ENCODE data around the gene AADAT.
A peak's percentile ranks its signal among the peaks of the same experiment; 100 is the strongest.
"Not testable (repeated sequence)": the region's sequence is repeated elsewhere in the genome, so short reads cannot be mapped to it uniquely, and the experiment has no call there.

Gene AADAT

DNA sequence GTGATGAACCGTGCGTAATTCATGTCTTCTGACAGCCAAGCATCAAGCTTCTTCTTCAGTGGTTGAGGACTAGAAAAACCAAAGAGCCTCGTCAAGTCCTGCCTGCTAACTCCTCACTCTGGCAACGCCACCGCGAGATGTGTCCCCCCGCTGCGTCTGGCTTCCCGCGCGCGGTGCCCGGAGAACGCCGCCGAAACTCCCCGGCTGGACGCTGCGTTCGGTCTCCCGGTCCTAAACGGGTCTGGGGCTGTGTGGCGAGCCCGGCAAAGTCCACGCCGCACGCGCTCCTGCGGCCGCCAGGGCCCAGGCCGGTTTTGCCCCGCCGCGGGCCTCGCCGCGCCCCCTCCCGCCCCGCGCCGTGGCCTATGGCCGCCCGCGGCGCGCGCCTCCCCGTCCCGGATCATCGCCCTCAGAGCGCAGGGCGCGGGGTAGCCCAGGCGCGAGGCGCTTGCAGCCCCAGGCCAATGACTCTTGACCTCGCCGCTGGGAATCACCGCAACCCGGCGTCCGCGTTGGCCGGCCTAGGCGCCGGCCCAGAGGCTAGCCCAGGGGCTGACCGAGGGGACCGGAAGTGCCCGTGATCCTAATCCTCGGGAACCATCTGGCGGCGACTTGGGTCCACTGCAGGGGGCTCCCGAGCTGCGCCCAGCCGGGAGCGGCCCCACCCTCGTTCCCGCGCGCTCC, at the start of gene AADAT:
TSS of gene AADAT (minus strand) at position 289 of the 684 bp plus-strand sequence. CDS start at position 23, 266 bp downstream.
- peak; percentile 9 for DNase-seq (ENCODE audit: low spot score)

DNA sequence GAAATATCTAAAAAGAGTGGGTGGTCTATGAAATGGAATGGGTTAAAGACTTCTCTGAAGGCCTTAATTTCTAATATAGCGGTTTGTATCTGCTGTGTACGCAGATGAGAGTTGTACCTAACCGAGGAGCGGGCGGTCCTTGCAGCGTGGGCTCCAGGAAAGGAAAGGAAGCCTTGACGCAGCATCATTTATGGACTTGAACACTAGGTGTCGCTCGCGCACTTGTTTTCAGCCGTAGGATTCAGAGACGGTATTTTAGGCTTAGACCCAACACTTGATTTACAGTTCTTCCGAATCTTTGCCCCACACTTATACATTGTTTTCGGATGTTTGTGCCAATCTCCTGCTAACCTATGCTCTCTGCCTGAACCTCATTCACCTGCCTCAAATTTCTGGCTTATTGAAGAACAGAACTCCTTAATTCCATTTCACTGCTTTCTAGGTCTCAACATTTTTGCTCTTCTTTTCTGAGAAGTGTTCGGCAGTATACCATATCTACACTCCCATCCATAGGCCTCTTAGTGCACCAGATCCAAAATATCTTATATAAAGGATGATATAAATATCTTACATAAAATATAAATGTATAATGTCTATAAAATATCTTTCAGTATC, 48.9 kb upstream of the AADAT start:
- peak; percentile 73 for DNase-seq (ENCODE audit: low spot score)

DNA sequence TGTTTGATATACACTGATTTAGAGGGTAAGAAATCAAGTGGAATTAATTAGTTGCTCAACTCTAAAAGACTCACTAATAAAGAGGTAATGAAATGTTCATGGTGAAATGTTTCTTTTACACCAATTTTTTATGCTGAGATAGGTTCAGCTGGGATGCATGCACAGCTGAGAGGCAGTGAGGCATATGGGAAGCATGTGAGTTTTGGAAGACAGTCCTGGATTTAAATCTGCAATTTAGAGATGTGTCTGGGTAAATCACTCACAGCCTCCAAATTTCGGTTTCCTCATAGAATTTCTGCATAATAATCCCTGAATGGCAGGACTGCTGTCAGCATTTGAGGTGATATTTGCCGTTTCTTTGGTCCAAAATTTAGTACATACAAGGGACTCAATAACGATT, 48.2 kb upstream of the AADAT start:
- DNase-seq (ENCODE audit: low spot score), result no peak

DNA sequence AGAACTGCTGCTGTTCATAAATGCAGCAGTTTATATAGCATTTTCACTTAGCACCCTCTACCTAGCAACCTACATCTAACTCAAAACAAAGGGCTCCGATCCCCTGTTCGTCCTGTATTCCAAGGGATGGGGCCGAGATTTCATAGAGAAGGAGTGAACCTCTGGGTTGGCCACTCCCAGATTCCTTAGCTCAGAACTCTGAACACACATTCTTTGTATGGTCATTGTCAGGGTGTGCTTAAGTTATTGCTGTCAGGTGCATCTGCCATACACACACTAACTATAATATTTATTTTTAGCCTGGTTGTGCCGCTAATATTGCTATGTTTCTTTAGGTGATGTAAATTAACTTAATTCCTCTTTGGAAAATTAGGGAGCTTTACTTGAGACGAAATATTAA, 47.7 kb upstream of the AADAT start:
- DNase-seq (ENCODE audit: low spot score), result no peak

DNA sequence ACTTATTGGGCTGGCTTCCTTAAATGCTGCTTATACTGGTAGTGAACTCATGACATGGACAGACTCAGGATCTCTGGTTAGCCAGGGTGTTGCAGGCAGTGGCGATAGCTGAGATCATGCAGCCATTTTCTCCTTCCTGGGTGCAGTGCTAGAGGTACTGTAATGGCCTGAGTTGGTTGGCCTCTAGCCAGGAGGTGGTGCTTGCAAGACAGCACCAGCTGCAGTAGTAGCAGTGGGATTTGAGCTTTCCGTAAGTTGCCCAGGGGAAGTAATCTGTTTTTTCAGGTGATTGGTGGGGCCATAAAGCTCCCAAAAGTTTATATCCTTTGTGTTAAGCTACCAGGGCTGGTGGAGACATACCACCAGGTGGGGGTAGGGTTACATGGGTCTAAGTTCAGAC, 45.1 kb upstream of the AADAT start:
- DNase-seq (ENCODE audit: low spot score), result no peak

DNA sequence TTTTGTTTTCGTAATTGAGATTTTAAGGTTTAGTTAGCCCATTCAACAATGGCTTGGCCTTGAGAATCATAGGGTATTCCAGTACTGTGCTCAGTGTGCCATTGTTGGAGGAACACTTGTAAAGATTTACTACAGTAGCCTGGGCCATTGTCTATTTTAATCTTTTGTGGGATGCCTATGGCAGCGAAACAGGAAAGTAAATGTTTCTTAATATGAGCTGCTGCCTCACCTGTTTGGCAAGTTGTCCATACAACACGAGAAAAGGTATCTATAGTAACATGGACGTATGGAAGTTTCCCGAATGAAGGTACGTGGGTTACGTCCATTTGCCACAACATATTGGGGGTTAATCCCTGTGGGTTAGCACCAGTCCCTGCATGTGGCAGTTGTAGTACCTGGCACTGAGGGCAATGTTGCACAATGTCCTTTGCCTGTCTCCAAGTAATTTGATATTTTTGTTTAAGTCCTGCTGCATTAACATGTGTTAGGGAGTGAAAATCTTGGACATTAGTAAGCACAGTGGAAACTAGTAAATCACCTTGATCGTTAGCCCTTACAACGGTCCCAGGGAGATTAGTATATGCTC, 38.6 kb upstream of the AADAT start:
- no peak for DNase-seq (ENCODE audit: low spot score)

DNA sequence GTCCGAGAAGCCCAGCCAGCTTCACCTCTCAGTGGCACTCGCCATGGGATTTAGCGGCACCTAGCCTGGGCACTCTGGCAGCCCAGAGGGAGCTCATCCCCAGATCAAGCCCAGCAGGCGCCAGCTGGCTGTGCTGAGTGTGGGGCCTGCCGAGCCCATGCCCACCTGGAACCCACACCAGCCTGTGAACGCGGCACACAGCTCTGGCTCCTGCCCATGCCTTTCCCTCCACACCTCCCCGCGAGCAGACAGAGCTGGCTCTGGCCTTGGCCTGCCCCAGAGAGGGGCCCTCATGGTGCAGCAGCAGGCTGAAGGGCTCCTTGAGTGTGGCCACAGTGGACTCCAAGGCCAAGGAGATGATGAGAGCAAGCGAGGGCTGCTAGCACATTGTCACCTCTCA, 38.0 kb upstream of the AADAT start:
- DNase-seq (ENCODE audit: low spot score), result no peak

DNA sequence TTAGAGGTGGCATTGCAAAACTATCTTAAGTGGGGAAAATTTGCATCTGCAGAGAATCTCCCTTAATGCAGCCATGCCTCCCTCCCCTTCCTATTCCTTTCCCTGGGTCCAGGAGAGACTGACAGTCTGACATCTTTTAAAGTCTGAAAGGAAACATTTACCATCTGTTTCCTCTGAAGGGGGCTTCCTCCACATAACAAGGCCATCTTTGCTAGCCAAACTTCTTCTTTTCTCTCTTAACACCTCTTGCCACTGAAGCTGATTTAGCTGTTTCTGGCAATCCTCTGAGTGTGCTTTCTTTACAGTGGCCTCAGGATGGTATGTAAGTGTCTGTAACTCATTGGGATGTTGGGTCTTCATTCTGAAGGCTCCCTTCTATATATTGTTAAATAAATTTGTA, 34.6 kb upstream of the AADAT start:
- DNase-seq (ENCODE audit: low spot score), result no peak

DNA sequence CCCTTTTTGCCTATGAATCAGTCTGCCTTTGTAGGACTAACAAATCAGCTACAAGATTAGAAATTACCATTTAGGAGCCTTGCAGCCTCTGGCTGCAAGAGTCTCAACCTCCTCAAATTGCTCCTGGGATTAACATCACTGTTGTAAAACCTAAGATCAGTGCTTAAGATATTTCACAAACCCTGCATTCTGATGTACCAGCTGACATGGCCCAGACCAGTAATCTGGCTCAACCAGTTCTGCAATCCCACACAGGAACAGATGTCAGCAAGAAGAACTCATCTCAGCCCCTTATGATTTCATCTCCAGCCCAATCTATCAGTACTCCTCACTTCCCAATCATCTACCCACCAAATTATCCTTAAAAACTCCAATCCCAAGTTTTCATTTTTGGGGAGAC, 32.5 kb upstream of the AADAT start:
- no peak for DNase-seq (ENCODE audit: low spot score)

DNA sequence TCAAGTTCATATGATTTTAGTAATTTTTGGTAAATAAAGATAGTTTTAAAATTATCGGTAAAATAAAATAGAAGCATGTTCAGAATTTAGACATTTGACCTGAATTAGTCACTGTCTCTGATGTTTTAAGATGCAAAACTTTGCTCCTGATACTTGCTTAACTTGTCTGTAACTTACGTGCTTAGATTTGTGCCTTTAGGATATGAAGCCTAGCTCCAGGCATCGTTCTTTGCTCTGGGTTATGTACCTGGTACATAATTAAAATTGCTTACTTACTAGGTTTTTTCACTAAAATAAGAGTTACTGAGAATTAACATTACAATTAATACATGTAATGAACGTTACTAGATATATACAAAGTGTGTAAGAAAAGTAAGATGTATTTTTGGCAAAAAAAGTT, 24.9 kb upstream of the AADAT start:
- no peak for DNase-seq (ENCODE audit: low spot score)

DNA sequence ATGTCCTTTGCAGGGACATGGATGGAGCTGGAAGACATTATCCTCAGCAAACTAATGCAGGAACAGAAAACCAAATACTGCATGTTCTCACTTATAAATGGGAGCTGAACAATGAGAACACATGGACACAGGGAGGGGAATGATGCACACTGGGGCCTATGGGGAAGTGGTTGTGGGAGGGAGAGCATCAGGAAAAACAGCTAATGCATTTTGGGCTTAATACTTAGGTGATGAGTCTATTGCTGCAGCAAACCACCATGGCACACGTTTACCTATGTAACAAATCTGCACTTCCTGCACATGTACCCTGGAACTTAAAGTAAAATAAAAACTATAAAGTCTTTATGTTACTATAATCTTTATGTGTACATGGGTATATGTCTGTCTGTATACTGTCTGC, 24.4 kb upstream of the AADAT start:
- not testable (repeated sequence) for DNase-seq (ENCODE audit: low spot score)

DNA sequence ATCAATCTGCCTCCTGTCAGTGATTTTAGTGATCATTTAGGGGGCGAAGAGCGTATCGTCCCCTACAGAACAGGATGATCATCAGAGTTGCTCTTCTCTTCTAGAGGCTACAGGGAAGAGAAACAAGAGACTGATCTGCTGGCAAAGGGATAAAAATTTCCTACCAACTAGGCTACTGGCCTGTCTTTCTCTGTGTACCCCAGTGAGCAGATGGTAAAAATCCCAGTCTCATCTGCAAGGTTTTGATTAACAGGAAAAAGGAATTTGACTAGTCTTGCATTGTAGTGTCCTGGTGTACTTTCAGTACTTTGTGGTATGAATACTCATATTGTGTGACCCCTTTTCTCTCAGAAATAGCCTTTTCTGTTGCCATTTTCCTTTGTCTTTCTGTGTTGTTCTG, 21.8 kb upstream of the AADAT start:
- DNase-seq (ENCODE audit: low spot score), result no peak

DNA sequence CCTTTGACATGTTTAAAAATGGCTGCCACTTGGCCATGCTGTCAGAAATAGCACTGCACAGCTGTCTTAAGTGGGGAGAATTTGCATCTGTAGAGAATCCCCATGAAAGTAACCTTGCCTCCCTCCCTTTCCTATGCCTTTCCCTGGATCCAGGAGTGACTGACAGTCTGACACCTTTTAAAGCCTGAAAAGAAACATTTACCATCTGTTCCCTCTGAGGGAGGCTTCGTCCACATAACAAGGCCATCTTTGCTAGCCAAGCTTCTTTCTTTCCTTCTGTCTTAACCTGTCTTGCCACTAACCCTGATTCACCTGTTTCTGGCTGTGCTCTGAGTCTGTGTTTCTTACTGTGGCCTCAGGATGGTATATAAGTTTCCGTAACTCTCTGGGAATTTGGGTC, 21.3 kb upstream of the AADAT start:
- no peak for DNase-seq (ENCODE audit: low spot score)

DNA sequence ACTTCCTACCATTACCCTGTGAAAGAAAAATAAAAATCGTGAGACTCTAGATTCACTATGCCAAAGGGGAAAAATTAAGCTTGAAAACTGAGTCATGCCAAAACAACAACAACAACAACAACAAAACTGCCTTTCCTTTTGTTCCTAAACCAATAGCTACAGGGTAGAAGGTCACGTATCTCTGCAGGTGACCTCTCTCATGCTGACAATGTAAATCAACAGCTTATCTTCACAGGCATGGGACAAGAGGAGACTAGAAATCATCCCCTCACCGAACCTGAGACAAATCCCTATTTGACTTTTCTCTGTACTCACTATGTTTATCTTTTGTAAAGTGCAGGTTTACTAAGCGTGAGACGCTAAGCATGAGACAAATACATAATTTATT, 20.5 kb upstream of the AADAT start:
- no peak for DNase-seq (ENCODE audit: low spot score)

DNA sequence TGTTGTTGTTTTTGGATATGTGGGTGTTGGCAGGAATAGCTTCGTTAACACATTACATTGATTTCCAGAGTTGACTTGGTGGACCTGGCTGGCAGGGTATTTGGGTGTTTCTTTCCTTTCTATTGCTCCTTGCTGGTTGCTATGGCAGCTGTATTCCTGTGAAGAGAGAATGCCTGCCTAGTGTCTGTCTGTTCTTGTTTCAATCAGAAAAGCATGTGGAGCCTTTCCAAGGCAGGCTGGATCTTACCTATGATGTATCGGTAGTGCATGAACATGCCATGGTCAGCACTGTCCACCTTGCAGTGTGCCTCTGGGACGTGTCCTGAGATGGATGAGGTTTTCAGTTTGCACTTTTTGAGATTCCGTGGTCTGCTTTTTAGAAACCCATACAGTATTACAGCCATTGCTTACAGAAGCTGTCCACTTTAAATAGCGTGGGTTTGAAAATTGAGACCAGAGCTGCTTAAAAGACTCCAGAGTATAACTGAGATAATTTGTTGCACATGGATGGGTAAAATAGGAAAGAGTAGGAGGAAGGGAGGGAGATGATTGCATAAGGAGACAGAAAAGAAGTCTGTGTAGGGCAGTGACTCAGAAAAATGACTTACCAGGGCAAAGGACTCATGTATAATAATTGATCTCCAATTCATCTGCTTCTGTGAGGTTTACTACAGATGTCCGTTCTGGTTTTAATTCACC, 20.0 kb upstream of the AADAT start:
- no peak for DNase-seq (ENCODE audit: low spot score)

DNA sequence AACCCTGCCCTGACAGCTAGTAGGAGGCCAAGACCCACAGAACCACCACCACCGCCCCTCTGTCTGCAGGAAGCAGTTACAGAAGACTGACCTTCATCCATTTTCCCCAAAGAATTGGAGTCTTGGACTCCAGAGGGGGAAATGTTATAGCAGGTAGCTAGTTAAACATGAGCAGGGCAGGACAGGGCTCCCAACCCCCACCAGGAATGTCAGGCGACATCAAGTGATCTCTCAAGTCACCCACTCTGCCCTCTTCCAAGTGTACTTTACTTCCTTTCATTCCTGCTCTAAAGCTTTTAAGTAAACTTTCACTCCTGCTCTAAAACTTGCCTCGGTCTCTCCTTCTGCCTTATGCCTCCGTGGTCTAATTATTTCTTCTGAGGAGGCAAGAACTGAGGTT, 17.1 kb upstream of the AADAT start:
- no peak for DNase-seq (ENCODE audit: low spot score)

DNA sequence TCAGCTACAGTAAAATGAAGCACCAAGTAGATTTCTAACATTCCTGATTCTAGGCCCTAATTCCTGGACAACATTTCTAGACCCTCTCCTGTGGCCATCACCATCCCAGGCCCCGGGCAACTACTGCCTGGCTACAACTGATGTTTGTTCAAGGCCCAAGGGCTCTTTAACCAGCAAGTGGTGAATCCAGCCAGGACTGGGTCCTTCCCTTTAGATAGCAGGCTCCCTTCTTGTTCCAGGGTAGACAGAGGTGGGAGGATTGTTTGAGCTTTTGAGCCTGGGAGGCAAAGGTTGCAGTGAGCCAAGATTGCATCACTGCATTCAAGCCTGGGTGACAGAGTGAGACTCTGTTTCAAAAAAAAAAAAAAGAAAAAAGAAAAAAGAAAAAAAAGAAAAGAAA, 12.7 kb upstream of the AADAT start:
- DNase-seq (ENCODE audit: low spot score), result no peak

DNA sequence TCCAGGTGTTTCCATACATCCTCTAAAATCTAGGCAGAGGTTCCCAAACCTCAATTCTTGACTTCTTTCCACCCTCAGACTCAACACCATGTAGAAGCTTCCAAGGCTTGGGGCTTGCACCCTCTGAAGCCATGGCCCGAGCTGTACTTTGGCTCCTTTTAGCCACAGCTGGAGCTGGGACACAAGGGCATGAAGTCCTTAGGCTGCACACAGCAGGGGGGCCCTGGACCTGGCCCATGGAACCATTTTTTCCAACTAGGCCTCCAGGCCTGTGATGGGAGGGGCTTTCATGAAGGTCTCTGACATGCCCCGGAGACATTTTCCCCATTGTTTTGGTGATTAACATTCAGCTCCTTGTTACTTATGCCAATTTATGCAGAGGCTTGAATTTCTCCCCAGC, 8.4 kb upstream of the AADAT start:
- not testable (repeated sequence) for DNase-seq (ENCODE audit: low spot score)

DNA sequence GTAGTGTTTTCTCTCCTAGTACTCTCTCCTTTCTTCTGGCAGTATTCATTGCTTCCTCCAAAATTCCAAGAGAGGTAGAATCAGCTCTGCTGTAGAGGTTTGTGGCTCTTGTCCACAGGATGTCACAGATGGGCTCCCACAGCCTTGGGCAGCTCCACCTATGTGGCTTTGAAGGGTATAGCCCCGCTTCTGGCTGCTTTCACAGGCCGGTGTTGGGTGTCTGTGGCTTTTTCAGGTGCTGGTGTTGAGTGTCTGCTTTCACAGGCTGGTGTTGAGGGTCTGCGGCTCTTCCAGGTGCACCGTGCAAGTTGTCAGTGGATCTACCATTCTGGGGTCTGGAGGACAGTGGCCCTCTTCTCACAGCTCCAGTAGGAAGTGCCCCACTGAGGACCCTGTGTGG, 7.9 kb upstream of the AADAT start:
- DNase-seq (ENCODE audit: low spot score), result no peak

DNA sequence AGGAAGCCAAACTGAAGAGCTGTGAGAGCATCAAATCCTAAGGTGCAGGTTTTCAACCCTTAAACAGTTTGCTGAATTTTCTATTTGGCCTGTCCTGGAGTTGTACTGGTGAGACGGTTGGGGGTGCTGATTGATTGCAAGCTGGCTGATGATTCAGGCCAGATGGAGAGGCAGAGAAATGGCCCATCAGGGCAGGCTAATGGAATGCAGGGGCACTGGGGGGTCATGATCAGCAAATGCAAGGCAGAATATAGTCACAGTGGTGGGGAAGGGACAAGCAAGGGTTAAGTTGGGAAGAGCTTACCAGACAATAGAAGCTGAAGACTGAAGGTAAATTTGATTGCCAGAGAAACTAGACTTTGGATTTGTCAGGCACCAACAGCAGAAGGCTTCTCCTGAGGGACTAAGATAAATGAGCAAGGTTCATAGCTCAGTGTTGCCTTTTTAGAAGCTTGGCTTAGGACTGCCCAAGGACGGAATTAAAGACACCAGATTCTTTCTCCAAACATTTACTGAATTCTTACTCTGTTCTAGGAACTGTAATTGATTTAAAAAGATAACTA, 4.3 kb upstream of the AADAT start:
- DNase-seq (ENCODE audit: low spot score), result no peak

DNA sequence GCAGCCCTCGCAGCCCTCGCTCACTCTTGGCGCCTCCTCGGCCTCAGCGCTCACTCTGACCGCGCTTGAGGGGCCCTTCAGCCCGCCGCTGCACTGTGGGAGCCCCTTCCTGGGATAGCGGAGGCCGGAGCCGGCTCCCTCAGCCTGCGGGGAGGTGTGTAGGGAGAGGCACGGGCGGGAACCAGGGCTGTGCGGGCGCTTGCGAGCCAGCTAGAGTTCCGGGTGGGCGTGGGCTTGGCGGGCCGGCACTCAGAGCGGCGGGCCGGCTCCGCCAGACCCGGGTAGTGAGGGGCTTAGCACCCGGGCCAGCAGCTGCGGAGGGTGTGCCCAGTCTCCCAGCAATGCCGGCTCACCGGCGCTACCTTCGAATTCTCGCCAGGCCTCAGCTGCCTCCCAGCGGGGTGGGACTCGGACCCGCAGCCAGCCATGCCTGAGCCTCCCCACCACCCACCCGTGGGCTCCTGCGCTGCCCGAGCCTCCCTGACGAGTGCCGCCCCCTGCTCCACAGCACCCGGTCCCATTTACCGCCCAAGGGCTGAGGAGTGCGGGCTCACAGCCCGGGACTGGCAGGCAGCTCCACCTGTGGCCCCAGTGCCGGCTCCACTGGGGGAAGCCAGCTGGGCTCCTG, 1.4 kb upstream of the AADAT start:
- no peak for DNase-seq (ENCODE audit: low spot score)

DNA sequence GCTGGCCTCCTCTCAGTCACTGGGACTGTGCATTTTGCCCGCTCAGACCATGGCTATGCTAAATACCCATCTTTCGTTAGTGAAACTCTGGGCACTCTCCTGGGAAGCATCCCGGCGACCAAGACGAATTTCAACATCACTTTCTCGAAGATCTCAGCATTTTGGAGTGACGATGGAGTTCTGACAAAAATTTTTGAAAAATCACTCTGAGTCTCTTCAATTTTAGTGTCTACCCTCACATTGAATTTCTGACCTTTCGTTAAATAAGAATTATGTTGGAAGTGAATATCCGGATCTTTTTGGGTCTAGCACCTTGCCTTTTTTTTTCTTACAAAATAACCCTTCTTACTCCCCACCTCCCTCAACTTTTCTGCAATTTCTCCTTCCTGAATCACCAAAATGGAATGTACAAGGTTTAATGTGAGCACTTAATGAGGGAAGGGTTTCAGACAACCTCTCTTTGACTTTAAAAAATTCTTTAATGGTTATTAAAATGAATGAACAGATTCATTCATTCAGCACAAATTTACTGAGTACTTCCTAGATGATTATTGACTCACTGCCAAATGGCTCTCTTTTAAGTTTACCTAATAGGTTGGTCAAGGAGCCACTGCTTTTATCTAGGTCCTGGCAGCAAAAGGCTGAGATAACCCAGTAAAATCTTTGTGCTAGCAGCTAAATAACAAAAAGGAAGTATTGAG, 746 bp upstream of the AADAT start:
- no peak for DNase-seq (ENCODE audit: low spot score)

Measured in activated CD4-positive, alpha-beta T cell treated with anti-CD3 and anti-CD28 coated beads, Interleukin-2, Interleukin-4, amounts not matched to agents 100 ng/mL and 50 ng/mL, durations not matched to agents 16 hours and 8 hours (primary cell).